HG03103 (cell line): ENCODE measurements around the gene SH3RF3.

Experiments used
- ATAC-seq: cut with Tn5 transposase; IDR thresholded peaks from one replicate; pipeline ENCODE4 v1.9.1; 2021; ENCODE audit warnings: low read depth; ENCODE audit not compliant: unreplicated experiment

Gene SH3RF3

GRCh38 chr2:109501461-109501860 lies 372.5 kb downstream of the SH3RF3 start:
- ATAC-seq = no peak

GRCh38 chr2:109503191-109503590 lies 374.2 kb downstream of the SH3RF3 start:
- ATAC-seq = no peak

GRCh38 chr2:109507217-109507616 lies 378.2 kb downstream of the SH3RF3 start:
- peak; percentile 39 for ATAC-seq

- no peak for ATAC-seq
Measured at GRCh38 chr2:109507828-109508227, 378.8 kb downstream of the SH3RF3 start.

GRCh38 chr2:109508556-109508955 lies 379.6 kb downstream of the SH3RF3 start:
- no peak for ATAC-seq

GRCh38 chr2:109510136-109511028 lies 381.4 kb downstream of the SH3RF3 start:
- no peak for ATAC-seq

GRCh38 chr2:109511168-109511567 lies 382.2 kb downstream of the SH3RF3 start:
- no peak for ATAC-seq

- ATAC-seq = no peak
Measured at GRCh38 chr2:109512076-109512475, 383.1 kb downstream of the SH3RF3 start.

- ATAC-seq = no peak
Measured at GRCh38 chr2:109513230-109513629, 384.2 kb downstream of the SH3RF3 start.

GRCh38 chr2:109513749-109514588 lies 385.0 kb downstream of the SH3RF3 start:
- ATAC-seq = peak; percentile 59

GRCh38 chr2:109514857-109515256 lies 385.9 kb downstream of the SH3RF3 start:
- no peak for ATAC-seq

GRCh38 chr2:109516445-109517117 lies 387.6 kb downstream of the SH3RF3 start:
- ATAC-seq = no peak

GRCh38 chr2:109517118-109517889 lies 388.3 kb downstream of the SH3RF3 start:
- no peak for ATAC-seq

GRCh38 chr2:109519513-109519912 lies 390.5 kb downstream of the SH3RF3 start:
- no peak for ATAC-seq

GRCh38 chr2:109521233-109522062 lies 392.4 kb downstream of the SH3RF3 start:
- ATAC-seq = no peak

- no peak for ATAC-seq
Measured at GRCh38 chr2:109522063-109522374, 393.0 kb downstream of the SH3RF3 start.

- ATAC-seq = no peak
Measured at GRCh38 chr2:109523121-109523520, 394.1 kb downstream of the SH3RF3 start.

GRCh38 chr2:109523536-109524361 lies 394.7 kb downstream of the SH3RF3 start:
- ATAC-seq = no peak

- ATAC-seq = no peak
Measured at GRCh38 chr2:109525836-109526235, 396.8 kb downstream of the SH3RF3 start.
